DMS153 (cell line): ENCODE measurements around the gene SMOC2.
A peak's percentile ranks its signal among the peaks of the same experiment; 100 is the strongest.

Experiments used
- DNase-seq: peaks from one replicate; lab custom pipeline; 2025; lab: John Stamatoyannopoulos, UW

SMOC2 gene

DNA sequence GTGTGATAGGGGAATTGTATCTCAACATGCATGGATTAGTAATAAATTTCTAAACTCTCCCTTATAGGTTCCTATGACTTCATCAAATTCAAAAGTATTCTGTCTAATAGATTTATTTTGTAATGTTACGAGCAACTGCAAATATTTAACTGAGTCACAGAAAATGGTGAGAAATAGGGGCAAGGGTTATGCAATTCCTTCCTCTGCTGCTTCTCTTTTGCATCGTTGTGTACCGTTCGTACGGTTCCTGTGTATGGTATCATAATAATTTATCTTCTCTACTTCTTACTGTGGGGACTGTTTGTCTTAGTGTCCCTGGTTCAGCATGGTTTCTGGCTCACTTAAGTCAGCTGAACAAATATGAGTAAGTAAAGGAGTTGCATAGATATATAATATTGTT lies 44.8 kb downstream of the SMOC2 start:
- DNase-seq = no peak

DNA sequence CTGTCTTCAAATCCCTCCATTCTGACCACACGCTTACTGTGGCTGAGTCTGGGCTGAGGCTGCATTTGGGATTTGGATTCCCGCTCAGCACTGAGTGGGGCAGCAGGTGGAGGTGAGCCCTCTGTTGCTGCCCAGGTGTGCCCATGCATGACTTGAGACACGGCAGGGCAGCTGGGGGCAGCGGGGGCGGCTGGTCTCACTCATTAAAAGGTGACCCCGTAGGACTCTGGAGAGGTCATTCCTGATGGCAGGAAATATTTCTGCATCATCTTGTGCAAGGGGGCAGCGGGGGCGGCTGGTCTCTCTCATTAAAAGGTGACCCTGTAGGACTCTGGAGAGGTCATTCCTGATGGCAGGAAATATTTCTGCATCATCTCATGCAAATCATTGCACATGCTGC lies 49.8 kb downstream of the SMOC2 start:
- DNase-seq = no peak

DNA sequence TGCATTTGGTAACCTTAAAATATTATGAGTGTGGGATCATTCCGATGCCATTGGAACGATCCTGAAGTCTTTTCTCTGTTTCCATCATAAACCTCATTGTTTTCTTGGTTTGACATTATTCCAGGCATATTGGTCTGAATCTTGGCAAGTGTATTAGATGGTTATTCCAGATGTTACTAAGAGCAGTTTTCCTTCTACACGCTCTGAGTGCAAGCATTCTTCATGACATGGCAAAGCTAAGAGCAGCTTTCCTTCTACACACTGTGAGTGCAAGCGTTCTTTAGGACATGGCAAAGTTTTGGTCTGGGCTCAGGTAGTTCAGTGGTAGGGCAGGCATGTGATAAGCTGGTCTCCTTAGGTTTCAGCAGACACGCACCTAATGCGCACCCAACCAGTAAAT lies 53.0 kb downstream of the SMOC2 start:
- DNase-seq = no peak

DNA sequence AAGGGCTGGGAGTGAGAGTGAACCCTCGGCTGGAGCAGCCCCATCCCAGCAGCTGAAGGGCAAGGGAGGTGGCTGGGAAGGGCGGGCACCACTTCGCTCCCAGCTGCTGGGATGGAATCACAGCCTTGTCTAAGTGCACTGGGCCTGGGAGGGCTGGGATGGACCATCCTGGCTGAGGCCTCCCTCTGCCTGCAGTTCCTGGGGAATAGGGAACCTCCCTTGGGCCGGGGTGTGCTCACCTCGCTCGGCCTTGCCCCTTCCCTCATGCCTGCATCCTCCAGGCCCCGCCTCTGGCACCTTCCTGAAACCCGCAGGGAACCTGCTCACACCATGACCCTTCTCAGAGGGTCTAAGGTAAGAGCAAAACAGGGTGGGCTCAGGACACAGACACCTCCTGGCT lies 53.7 kb downstream of the SMOC2 start:
- DNase-seq = no peak

DNA sequence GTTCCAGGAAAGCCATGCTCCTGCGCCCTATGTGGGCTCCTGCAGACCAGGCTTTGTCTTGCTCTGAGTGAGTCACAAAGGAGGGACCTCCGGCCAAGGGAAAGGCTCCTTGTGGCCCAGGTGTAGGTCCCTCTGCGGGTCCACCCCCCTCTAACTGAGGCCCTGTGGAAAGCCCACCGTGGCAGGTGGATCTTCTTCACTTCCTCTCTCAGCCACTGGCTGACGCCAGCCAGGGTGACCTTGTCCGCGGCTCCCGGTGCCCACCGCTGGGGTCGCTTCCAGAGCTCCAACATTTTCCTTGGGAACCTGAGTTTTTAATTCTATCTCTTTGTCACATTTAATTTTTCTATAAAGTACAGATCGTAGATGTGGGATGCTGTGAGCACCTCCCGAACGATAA lies 54.1 kb downstream of the SMOC2 start:
- DNase-seq = no peak

DNA sequence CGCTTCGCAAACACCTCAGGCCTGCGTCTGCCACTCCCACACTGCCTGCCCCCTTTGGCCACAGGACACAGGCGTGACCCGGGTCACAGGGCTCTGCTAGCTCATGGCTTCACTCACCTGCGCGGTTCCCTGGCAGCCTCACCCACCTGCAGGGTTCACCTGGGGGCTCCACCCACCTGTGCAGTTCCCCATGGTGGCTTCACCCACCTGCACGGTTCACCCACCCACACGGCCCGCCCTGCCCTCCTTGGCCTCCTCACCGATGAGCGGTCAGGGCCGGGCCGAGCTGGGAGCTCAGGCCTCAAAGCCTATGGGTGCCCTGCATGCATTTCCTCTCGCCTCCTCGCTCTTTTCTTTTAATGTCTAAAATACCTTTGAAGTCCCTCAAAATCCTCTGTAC lies 54.7 kb downstream of the SMOC2 start:
- DNase-seq = no peak

DNA sequence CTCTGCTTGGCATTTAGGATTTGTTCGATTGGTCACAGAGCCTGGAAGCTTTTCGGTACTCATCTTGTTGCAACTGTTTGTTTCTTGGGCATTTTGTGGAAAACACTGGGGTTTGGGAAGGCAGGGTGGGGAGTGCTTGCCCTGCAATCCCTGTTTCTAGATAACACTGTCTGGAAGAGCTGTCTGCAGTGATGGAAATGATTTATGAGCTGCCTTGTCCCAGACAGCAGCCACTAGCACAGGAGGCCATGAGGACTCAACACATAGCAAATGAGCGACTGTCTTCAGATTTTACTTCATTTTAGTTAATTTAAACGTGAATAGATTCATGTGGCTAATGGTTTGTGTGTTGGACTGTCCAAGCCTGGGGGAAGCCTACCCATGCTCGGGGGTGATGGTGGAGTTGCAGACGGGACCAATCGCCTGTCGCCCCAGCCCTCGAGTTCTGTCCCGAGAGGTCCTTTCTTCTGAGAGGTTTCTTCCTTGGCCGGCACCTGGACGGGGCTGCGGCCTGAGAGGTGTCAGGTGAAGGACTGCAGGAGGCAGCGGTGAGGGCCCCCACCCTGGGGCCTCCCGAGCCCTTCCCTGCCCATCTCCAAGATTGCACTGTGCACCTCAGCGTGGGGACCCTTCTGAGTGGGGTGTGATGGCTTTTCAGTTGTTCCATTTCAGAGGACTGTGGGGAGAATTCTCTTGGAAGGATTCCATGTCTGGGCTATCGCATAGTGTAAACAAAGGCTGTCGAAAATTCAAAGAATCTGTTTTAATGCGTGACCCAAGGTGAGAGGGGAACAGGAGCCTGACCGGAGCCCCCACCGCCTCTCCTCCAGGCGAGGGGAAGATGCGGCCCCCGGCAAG lies 55.4 kb downstream of the SMOC2 start:
- DNase-seq = no peak

DNA sequence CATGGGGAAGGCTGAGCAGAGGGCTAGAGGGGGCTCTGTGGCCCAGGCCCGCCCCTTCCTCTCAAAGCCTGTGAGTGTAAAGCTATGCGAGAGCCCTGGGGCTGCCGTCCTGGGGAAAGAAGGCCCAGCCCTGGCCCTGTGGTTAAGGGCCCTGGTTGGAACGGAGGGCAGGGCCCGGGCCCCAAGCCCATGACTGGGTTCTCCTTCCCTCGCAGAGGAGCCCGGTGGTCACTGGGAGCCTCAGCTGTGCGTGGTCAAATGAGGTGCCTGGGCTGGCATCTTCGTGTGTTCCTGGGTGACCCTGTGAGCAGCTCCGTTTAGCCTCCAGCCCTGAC lies 56.0 kb downstream of the SMOC2 start:
- no peak for DNase-seq

DNA sequence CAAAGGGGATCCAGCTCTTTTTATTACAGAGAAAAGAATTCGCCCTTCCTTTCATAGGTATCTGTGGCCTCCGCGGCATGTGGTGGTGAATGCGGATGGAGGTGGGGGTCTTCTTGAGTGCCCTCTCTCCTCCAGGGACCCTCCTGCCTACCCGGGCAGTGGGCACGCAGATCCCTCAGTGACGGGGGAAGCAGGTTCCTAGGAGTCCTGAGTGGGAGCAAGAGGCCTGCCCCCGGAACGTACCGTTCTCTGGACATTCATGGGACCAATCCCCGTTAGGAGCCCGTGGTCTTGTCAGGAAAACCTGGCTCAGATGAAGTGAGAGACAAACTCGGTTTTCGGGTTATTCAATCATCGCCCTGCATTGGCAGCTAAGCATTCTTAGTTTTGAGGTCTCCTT lies 56.4 kb downstream of the SMOC2 start:
- no peak for DNase-seq

DNA sequence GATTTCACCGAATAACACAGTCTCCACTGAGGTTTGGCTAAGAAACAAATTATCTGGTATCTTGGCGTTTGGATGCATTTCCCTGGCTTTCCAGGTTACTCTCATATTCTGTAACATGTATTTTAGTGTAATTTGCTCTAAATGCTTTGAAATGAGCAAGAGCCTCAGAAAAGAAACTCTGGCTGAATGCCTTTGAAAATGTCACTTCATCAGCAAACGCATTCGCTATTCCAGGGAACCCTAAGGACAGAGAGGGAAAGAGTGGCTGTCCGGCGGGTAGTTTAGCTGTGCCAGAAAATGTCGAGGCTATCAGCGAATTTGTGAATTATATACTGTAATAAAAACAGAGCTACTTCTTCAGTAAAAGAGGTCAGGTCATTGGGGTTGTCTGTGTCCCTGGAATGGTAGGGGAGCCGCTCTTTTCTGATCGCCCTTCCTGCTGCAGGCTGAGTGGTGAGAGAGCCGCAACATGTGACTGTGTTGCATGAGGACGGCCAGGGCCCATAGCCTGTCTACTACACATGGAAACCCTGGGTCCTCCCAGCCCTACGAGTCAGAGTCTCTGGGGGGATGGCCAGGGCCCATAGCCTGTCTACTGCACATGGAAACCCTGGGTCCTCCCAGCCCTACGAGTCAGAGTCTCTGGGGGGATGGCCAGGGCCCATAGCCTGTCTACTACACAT lies 57.3 kb downstream of the SMOC2 start:
- no peak for DNase-seq

DNA sequence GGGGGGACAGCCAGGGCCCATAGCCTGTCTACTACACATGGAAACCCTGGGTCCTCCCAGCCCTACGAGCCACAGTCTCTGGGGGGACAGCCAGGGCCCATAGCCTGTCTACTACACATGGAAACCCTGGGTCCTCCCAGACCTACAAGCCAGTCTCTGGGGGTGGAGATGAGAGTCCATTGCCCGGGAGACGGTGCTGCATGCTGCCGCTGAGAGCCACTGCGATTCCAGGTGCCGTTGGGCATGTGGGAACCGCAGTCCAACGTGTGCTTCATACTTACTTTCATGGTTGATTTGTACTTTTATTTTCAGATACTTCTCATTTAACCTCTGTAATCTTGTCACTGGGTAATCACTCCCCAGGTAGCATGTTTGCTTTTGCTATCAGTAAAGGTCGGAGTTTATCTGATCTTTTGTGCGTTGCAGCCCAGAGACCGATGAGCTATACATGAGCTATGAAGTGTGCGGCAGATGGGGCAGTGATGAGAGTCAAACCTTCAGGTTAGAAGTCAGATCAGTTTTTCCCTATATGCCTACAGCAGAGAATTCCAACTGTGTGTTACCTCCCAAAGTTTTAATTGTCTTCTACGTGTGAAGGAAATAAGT lies 58.2 kb downstream of the SMOC2 start:
- no peak for DNase-seq

DNA sequence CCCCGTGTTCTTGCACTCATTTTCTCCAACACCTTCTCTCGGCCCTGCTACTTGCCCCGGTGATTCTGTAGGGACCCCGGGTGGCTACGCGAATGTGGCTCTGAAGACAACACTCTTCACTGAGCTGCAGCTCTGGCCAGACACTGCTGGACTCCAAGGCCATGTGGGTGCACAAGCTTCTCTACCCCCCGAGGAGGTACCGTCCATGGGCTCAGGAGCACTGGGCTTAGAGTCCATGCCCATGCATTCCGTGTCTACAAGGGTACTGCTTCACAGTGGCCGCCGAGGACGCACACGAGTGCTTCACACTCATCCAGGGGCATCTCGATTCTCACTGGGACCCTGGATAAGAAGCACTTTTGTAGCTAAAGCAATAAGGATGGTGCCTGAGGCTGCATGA lies 59.5 kb downstream of the SMOC2 start:
- DNase-seq = no peak

DNA sequence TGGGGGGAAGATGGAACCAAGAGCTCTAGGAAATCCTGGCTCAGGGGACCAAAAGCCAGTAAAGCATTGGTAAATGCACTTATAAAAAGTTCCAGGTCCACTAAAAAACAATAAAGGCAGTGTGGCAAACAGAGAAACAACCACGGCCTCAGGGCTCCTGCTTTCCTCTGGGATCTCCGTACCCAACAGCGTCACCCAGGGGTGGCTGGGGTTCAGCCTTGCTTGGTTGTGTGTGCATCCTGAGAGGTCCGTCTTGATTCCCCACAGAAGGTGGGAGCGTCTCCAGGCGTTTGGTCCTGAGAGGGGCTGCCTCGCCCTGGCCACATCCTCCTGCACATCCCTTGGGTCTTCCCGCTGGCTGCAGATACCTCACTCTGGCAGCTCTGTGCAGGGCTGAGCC lies 60.6 kb downstream of the SMOC2 start:
- no peak for DNase-seq

DNA sequence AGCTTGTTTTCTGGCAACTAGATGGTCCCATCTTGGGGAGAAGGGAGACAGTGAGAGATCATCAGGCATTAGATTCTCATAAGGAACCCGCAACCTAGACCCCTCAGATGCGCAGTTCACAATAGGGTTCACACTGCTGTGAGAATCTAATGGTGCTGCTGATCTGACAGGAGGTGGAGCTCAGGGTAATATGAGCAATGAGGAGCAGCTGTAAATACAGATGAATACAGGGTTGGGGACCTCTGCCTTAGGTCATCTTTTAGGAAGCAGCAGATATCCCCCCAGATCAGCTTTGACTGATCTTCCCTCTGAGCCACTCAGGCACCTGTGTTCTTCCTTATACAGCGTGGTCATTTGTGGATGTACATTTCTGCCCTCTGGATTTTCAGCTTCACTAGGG lies 63.4 kb downstream of the SMOC2 start:
- DNase-seq = no peak

DNA sequence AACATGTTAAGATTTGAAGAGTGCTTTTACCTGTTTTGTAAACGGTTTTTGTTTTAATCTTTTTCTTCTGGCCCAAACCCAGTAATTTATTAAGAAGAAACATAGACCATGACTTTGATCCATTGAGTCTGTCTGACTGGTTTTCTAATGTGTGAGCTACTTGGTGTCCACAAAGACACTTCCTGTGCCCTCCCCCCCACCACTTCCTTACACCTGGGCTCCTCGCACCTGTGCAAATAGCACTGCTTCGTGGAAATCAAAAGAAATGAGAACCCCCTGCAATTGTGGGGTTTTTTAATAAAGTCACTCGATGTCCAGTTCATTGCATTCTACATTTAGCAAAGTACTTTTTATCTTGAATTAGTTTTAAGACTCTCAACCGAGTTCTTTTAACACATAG lies 65.5 kb downstream of the SMOC2 start:
- DNase-seq = peak; percentile 61

DNA sequence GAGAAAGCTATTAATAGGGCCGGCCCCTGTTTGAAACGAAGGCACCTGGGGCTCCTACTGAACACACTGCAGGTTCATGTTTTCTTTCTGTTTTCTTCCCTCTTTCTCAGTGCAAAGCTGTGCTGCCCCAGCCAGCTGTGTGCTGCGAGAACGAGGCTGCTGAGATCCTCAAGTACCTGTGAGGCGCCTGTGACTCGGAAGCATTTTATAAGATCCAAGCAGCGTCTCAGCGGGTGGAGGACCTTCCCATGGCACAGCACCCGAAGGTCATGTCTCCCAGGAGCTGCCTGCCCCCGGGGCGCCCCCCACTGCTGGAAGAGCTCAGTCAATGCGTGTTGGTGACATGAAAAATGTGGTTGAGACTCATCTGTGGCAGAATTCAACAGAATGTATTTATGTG lies 66.3 kb downstream of the SMOC2 start:
- DNase-seq = no peak

DNA sequence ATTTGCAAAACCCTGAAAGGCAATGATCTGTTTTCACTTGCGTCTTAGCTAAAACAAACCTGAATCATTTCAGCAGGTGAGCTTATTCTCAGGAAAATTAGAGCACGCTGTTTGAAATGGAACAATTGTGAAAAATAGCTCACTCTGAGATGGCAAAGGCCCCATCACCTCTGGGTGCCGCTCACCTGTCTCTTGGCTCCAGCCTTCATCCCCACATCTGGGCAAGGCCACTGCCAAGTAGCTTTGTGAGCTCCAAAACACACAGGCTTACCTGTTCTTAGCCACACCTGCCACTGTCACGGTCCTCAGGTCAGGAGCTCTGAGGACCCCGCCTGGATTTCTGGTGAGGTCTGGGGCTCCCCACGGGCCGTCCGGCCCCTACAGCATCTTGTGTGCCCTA lies 66.7 kb downstream of the SMOC2 start:
- DNase-seq = no peak

DNA sequence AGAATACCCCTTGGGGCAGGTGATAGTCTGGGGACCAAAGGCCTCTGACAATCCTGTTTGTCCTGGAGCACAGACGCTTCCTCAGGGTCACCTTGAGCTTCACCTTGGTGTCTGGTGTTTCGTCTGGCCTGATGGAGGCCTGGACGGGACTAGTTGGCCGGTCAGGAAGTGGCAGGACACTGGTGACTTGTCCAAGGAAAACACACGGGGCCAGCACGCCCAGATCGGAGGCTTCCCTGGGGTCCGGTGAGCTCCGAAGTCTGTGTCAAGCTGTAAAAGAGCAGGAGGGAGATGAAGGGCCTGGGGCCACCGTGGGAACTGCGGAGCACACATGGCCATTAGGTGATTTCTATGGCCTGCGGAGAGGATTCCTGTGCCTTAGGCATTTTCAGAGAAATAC lies 67.9 kb downstream of the SMOC2 start:
- DNase-seq = no peak

DNA sequence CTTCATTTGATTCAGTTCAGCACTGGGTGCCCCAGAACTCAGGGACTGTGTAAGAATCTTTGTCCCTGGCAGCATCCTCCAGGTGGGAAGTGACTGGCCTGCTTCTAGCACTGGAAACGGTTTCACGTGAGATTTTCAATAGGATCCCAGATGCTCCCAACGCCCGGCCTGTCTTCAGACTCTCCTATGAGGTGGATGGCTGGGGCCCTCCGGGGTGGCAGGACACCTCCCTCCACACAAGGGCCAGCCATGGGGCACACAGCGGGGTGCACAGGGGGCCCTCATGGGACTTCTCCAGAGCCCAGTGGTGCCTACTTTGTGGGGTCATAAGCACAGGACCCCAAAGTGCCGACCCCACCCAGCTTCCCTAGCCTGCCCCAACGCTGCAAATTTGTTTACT lies 72.8 kb downstream of the SMOC2 start:
- no peak for DNase-seq

DNA sequence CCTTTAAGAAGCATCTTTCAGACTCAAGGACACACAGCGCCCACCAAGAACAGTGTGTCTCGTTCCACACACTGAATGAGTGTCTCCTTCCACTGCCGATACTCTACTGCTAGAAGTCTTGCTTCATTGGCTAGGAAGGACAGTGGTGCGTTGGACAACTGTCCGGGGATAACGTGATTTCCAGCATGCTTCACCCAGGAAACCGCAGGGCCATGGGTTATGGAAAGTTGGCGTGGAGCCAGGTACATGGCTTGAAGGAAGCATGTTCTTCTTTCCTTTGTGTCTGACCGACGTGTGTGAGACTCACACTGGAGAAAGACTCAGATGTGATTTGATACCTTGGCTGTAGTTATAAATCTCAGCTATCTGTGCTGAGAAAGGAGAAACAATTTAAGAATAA lies 73.2 kb downstream of the SMOC2 start:
- DNase-seq = peak; percentile 24

DNA sequence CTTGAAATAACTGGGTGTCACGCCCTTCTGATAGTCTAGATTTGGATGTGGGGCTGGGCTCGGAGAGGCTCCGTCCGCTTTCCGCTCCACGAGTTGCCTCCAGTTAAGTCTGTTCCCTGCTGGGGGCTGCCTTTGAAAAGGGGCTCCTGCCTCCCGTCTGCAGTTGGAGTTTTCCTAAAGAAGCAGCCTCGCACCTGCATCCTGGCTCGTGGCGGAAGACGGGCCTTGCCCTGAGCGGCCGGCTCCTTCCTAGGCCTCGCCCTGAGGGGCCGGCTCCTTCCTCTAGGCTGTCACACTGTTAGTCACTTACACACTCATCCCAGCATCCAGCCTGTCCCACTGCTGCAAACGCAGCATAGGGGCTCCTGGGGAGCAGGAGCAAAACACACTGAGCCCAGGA lies 74.4 kb downstream of the SMOC2 start:
- no peak for DNase-seq

DNA sequence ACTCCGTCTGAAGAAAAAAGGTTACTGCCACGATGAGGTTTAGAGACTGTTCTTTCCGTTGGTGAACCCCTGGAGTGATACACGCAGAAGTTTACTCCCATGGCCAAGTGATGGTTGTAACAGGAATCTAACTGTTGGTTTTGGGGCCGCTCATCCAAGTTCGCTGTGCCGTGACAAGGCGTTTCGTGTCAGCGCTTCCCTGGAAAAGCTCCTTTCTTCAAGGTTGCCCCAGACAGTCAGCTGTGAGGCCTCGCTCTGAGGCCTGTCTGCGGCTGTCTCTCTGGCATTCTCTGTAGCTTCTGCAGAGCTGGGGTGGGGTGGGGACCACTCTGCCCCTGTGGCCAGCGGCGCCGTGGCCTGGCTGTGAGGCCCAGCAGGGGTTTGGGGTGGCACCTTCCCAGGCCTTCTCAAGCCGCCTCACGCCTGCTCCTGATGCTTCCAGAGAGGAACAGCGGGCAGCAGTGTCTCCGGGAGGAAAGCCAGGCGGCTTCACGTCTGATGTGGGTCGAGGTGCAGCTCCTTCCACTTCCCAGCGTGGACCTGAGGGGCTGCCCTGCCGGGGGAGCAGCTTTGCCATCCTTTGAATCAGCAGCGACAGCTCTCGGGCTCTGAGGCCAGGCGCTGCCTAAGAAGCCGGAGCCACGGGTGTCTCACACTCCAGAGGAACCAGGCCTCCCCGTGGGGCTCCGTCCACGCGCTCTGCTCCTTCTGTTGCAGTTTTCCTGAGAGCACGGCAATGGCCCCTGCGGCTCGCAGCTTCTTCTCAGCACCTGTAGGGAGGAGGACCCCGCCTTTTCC lies 76.2 kb downstream of the SMOC2 start:
- DNase-seq = no peak
